Measurements from ENCODE around the gene DLAT.
A peak's percentile ranks its signal among the peaks of the same experiment; 100 is the strongest.
"Not testable (repeated sequence)": the region's sequence is repeated elsewhere in the genome, so short reads cannot be mapped to it uniquely, and the experiment has no call there.

The DLAT gene

GRCh38 chr11:112048256-112048655 is 23.0 kb downstream of the DLAT start:
- not testable (repeated sequence) for DNase-seq (ENCODE audit: insufficient read length, low spot score); FAIRE-seq

GRCh38 chr11:112049777-112050176 is 24.6 kb downstream of the DLAT start:
- DNase-seq (ENCODE audit: insufficient read length, low spot score) (no peak), FAIRE-seq (peak; percentile 43)
- no peak for TF ChIP-seq POU2F2 (IDR thresholded peaks at IDR 0.05; ENCODE audit: low read depth, low read length)
- no peak for TF ChIP-seq TAF1 (IDR thresholded peaks at IDR 0.05; ENCODE audit: low read depth, low read length)
- TF ChIP-seq POLR2A (IDR thresholded peaks at IDR 0.05; ENCODE audit: low read depth, low read length): no peak
- TF ChIP-seq POLR2AphosphoS5 (IDR thresholded peaks at IDR 0.05; ENCODE audit: low read depth, low read length): no peak
- TF ChIP-seq PAX5 (IDR thresholded peaks at IDR 0.05; ENCODE audit: insufficient read depth, low read length, severe bottlenecking): no peak
- TF ChIP-seq SPI1 (IDR thresholded peaks at IDR 0.05; ENCODE audit: low read depth, low read length): no peak

More at GRCh38 chr11:112048256-112048655, 23.0 kb downstream of the DLAT start:
- TF ChIP-seq SPI1 (IDR thresholded peaks at IDR 0.05; ENCODE audit: low read depth, low read length): peak; percentile 78

- DNase-seq (ENCODE audit: insufficient read length, low spot score) (no peak), FAIRE-seq (peak; percentile 82)
These were observed 25.5 kb downstream of the DLAT start for GRCh38 chr11:112050721-112051120.

GRCh38 chr11:112051768-112052167 is 26.6 kb downstream of the DLAT start:
- TF ChIP-seq POLR2A (IDR thresholded peaks at IDR 0.05; ENCODE audit: low read depth, low read length): no peak
- TF ChIP-seq POU2F2 (IDR thresholded peaks at IDR 0.05; ENCODE audit: low read depth, low read length): no peak
- TF ChIP-seq TAF1 (IDR thresholded peaks at IDR 0.05; ENCODE audit: low read depth, low read length): no peak
- no peak for TF ChIP-seq PAX5 (IDR thresholded peaks at IDR 0.05; ENCODE audit: insufficient read depth, low read length, severe bottlenecking)
- TF ChIP-seq SPI1 (IDR thresholded peaks at IDR 0.05; ENCODE audit: low read depth, low read length): no peak
- TF ChIP-seq POLR2AphosphoS5 (IDR thresholded peaks at IDR 0.05; ENCODE audit: low read depth, low read length): no peak
- peak; percentile 68 for FAIRE-seq
- no peak for DNase-seq (ENCODE audit: insufficient read length, low spot score)

More at GRCh38 chr11:112050721-112051120, 25.5 kb downstream of the DLAT start:
- TF ChIP-seq SPI1 (IDR thresholded peaks at IDR 0.05; ENCODE audit: low read depth, low read length) (peak; percentile 82), TAF1 (IDR thresholded peaks at IDR 0.05; ENCODE audit: low read depth, low read length) (no peak)

GRCh38 chr11:112057170-112057569 is 32.0 kb downstream of the DLAT start:
- FAIRE-seq (no peak), DNase-seq (ENCODE audit: insufficient read length, low spot score) (no peak)
- TF ChIP-seq SPI1 (IDR thresholded peaks at IDR 0.05; ENCODE audit: low read depth, low read length): no peak
- TF ChIP-seq TAF1 (IDR thresholded peaks at IDR 0.05; ENCODE audit: low read depth, low read length): no peak
- TF ChIP-seq POLR2AphosphoS5 (IDR thresholded peaks at IDR 0.05; ENCODE audit: low read depth, low read length): no peak
- no peak for TF ChIP-seq PAX5 (IDR thresholded peaks at IDR 0.05; ENCODE audit: insufficient read depth, low read length, severe bottlenecking)
- no peak for TF ChIP-seq POU2F2 (IDR thresholded peaks at IDR 0.05; ENCODE audit: low read depth, low read length)
- no peak for TF ChIP-seq POLR2A (IDR thresholded peaks at IDR 0.05; ENCODE audit: low read depth, low read length)

GRCh38 chr11:112058103-112058502 is 32.9 kb downstream of the DLAT start:
- no peak for DNase-seq (ENCODE audit: insufficient read length, low spot score)
- no peak for FAIRE-seq
- TF ChIP-seq SPI1 (IDR thresholded peaks at IDR 0.05; ENCODE audit: low read depth, low read length): no peak
- no peak for TF ChIP-seq POLR2A (IDR thresholded peaks at IDR 0.05; ENCODE audit: low read depth, low read length)
- no peak for TF ChIP-seq TAF1 (IDR thresholded peaks at IDR 0.05; ENCODE audit: low read depth, low read length)
- TF ChIP-seq POU2F2 (IDR thresholded peaks at IDR 0.05; ENCODE audit: low read depth, low read length): no peak
- no peak for TF ChIP-seq PAX5 (IDR thresholded peaks at IDR 0.05; ENCODE audit: insufficient read depth, low read length, severe bottlenecking)
- TF ChIP-seq POLR2AphosphoS5 (IDR thresholded peaks at IDR 0.05; ENCODE audit: low read depth, low read length): no peak

GRCh38 chr11:112062923-112063322 is 37.7 kb downstream of the DLAT start:
- TF ChIP-seq POLR2A (IDR thresholded peaks at IDR 0.05; ENCODE audit: low read depth, low read length) (no peak), POU2F2 (IDR thresholded peaks at IDR 0.05; ENCODE audit: low read depth, low read length) (no peak), POLR2AphosphoS5 (IDR thresholded peaks at IDR 0.05; ENCODE audit: low read depth, low read length) (no peak), SPI1 (IDR thresholded peaks at IDR 0.05; ENCODE audit: low read depth, low read length) (no peak), PAX5 (IDR thresholded peaks at IDR 0.05; ENCODE audit: insufficient read depth, low read length, severe bottlenecking) (no peak), TAF1 (IDR thresholded peaks at IDR 0.05; ENCODE audit: low read depth, low read length) (no peak)
- DNase-seq (ENCODE audit: insufficient read length, low spot score) (no peak), FAIRE-seq (no peak)

- TF ChIP-seq POU2F2 (IDR thresholded peaks at IDR 0.05; ENCODE audit: low read depth, low read length) (peak; percentile 70; the same call in 1 of the 2 replicates), SPI1 (IDR thresholded peaks at IDR 0.05; ENCODE audit: low read depth, low read length) (peak; percentile 31; the same call in 1 of the 2 replicates), POLR2A (IDR thresholded peaks at IDR 0.05; ENCODE audit: low read depth, low read length) (peak; percentile 61; the same call in 1 of the 2 replicates), PAX5 (IDR thresholded peaks at IDR 0.05; ENCODE audit: insufficient read depth, low read length, severe bottlenecking) (no peak), TAF1 (IDR thresholded peaks at IDR 0.05; ENCODE audit: low read depth, low read length) (peak; percentile 57; the same call in 1 of the 2 replicates), POLR2AphosphoS5 (IDR thresholded peaks at IDR 0.05; ENCODE audit: low read depth, low read length) (peak; percentile 56; the same call in 1 of the 2 replicates)
- peak; percentile 53 for DNase-seq (ENCODE audit: insufficient read length, low spot score)
- peak; percentile 82 for FAIRE-seq
These were observed 49.0 kb downstream of the DLAT start, which contains the start of the genes NKAPD1 and PIH1D2 for GRCh38 chr11:112073941-112074811. Gene NKAPD1 (plus strand): TSS chr11:112074299. CDS start chr11:112075575, 1,276 bp downstream. Gene PIH1D2 (minus strand): TSS chr11:112074017. CDS start chr11:112073174, 843 bp downstream.

- FAIRE-seq (no peak), DNase-seq (ENCODE audit: insufficient read length, low spot score) (no peak)
These were observed 57.5 kb downstream of the DLAT start for GRCh38 chr11:112082729-112083128.

More at GRCh38 chr11:112082729-112083128, 57.5 kb downstream of the DLAT start:
- no peak for TF ChIP-seq TAF1 (IDR thresholded peaks at IDR 0.05; ENCODE audit: low read depth, low read length)
- TF ChIP-seq POLR2AphosphoS5 (IDR thresholded peaks at IDR 0.05; ENCODE audit: low read depth, low read length): peak; percentile 22; the same call in 1 of the 2 replicates
- TF ChIP-seq PAX5 (IDR thresholded peaks at IDR 0.05; ENCODE audit: insufficient read depth, low read length, severe bottlenecking): no peak
- 0 out of 2 replicates have a peak, but pooled peaks have one; percentile 36 for TF ChIP-seq POLR2A (IDR thresholded peaks at IDR 0.05; ENCODE audit: low read depth, low read length)

All from GM12891 (cell line).